Measurements from ENCODE around the gene NSFL1C. TPM values are rescaled to one million over a fixed set of nuclear protein-coding genes. Genes with fewer than 3 reads are reported as not detected.

NSFL1C gene
- total RNA-seq, 1 experiment from 2014 or later, result 151 TPM

GRCh38 chr20:1477896-1478490 is 11.3 kb upstream of the NSFL1C start:
- no TSS peak for BruUV-seq (replicated peaks)
- H3K27ac ChIP-seq (ENCODE audit: low read length), result no peak overlapping the region

GRCh38 chr20:1474817-1475603 is 8.4 kb upstream of the NSFL1C start:
- ChIA-PET POLR2A (no interaction called here), CTCF (interaction anchor here (0.9 to 1.1 kb wide), 2 partner anchors 28 to 302 kb away, joined by 4 to 5 read pairs; no protein-coding TSS in a partner anchor)
- Histone ChIP-seq H3K4me3 (ENCODE audit: low read depth in 2 of 2, low read length in 2 of 2) (no peak overlapping the region), H3K27ac (ENCODE audit: low read length) (no peak overlapping the region), H3K9me3 (ENCODE audit: control insufficient read depth, insufficient read depth, low read depth, low read length) (no peaks in the 10 kb centered on the region), H3K27me3 (ENCODE audit: control insufficient read depth, insufficient read depth, low read length) (no peaks in the 10 kb centered on the region), H3K4me1 (ENCODE audit: control insufficient read depth, insufficient read depth, low read length) (peaks cover 9% of the 10 kb centered on the region), H3K36me3 (ENCODE audit: control insufficient read depth, insufficient read depth, low read length) (no peaks in the 10 kb centered on the region)
- ATAC-seq, result no peak
- no peak for DNase-seq (ENCODE audit: low read depth, low spot score)
- intact Hi-C loops (cut with micrococcal nuclease; ENCODE audit: unreplicated experiment) (loop anchor here (10.0 kb wide), 1 partner anchor 260 kb away; no protein-coding TSS in a partner anchor), in situ Hi-C loops (cut with HindIII; ENCODE audit: low pct_unique_long_range_greater_than_20kb, low sequenced_read_pairs) (no loop called here)
- TF ChIP-seq CTCF (IDR thresholded peaks at IDR 0.05) (peak; percentile 31; the same call in 1 of the 2 replicates), TCF7L2 (IDR thresholded peaks at IDR 0.05; ENCODE audit: low read depth, low read length) (no peak)
- BruUV-seq (replicated peaks), result no TSS peak

More at GRCh38 chr20:1477896-1478490, 11.3 kb upstream of the NSFL1C start:
- Histone ChIP-seq H3K27me3 (ENCODE audit: control insufficient read depth, insufficient read depth, low read length) (no peaks in the 10 kb centered on the region), H3K4me3 (ENCODE audit: low read depth in 2 of 2, low read length in 2 of 2) (no peak overlapping the region), H3K9me3 (ENCODE audit: control insufficient read depth, insufficient read depth, low read depth, low read length) (no peaks in the 10 kb centered on the region), H3K4me1 (ENCODE audit: control insufficient read depth, insufficient read depth, low read length) (peaks cover 5% of the 10 kb centered on the region; the same call in 1 of the 2 replicates), H3K36me3 (ENCODE audit: control insufficient read depth, insufficient read depth, low read length) (no peaks in the 10 kb centered on the region)
- CTCF ChIA-PET, result interaction anchor here (0.5 to 2.7 kb wide), 4 partner anchors 20 to 1376 kb away, joined by 3 to 11 read pairs (median 4); no protein-coding TSS in a partner anchor
- no peak for DNase-seq (ENCODE audit: low read depth, low spot score)
- in situ Hi-C loops (cut with HindIII; ENCODE audit: low pct_unique_long_range_greater_than_20kb, low sequenced_read_pairs) (no loop called here), intact Hi-C loops (cut with micrococcal nuclease; ENCODE audit: unreplicated experiment) (loop anchor here (10.0 kb wide), 1 partner anchor 263 kb away; no protein-coding TSS in a partner anchor)
- POLR2A ChIA-PET, result no interaction called here
- no peak; the same call in 1 of the 2 replicates for ATAC-seq
- TF ChIP-seq POLR2AphosphoS5 (IDR thresholded peaks at IDR 0.05; ENCODE audit: low read depth, low read length), result no peak
- TF ChIP-seq SIN3A (IDR thresholded peaks at IDR 0.05; ENCODE audit: borderline replicate concordance, insufficient read depth, low read depth, low read length), result no peak
- no peak for TF ChIP-seq TCF7L2 (IDR thresholded peaks at IDR 0.05; ENCODE audit: low read depth, low read length)
- TF ChIP-seq CTCF (IDR thresholded peaks at IDR 0.05), result no peak

GRCh38 chr20:1474325-1474724 is 7.7 kb upstream of the NSFL1C start:
- intact Hi-C loops (cut with micrococcal nuclease; ENCODE audit: unreplicated experiment), result loop anchor here (10.0 kb wide), 1 partner anchor 260 kb away; no protein-coding TSS in a partner anchor
- no TSS peak for BruUV-seq (replicated peaks)
- no peak for DNase-seq (ENCODE audit: low read depth, low spot score)
- no peaks in the 10 kb centered on the region for H3K9me3 ChIP-seq (ENCODE audit: control insufficient read depth, insufficient read depth, low read depth, low read length)
- no peak for ATAC-seq
- TF ChIP-seq CTCF (IDR thresholded peaks at IDR 0.05) (no peak), POLR2AphosphoS5 (IDR thresholded peaks at IDR 0.05; ENCODE audit: low read depth, low read length) (no peak), SIN3A (IDR thresholded peaks at IDR 0.05; ENCODE audit: borderline replicate concordance, insufficient read depth, low read depth, low read length) (no peak), TCF7L2 (IDR thresholded peaks at IDR 0.05; ENCODE audit: low read depth, low read length) (no peak), REST (IDR thresholded peaks at IDR 0.05; ENCODE audit: insufficient read depth in 1 of 2, low read depth in 2 of 2, low read length in 1 of 2) (no peak)
- H3K27me3 ChIP-seq (ENCODE audit: control insufficient read depth, insufficient read depth, low read length), result no peaks in the 10 kb centered on the region
- H3K4me1 ChIP-seq (ENCODE audit: control insufficient read depth, insufficient read depth, low read length), result peaks cover 15% of the 10 kb centered on the region
- H3K27ac ChIP-seq (ENCODE audit: low read length), result no peak overlapping the region
- no peak overlapping the region for H3K4me3 ChIP-seq (ENCODE audit: low read depth in 2 of 2, low read length in 2 of 2)
- in situ Hi-C loops (cut with HindIII; ENCODE audit: low pct_unique_long_range_greater_than_20kb, low sequenced_read_pairs), result no loop called here
- POLR2A ChIA-PET, result interaction anchor here (0.6 kb wide), 1 partner anchor 12 kb away, joined by 3 read pairs; no protein-coding TSS in a partner anchor
- H3K36me3 ChIP-seq (ENCODE audit: control insufficient read depth, insufficient read depth, low read length), result no peaks in the 10 kb centered on the region
- CTCF ChIA-PET, result interaction anchor here (1.1 to 1.5 kb wide), 2 partner anchors 29 to 303 kb away, joined by 5 to 11 read pairs; no protein-coding TSS in a partner anchor

Data from Panc1 (cell line).